WTC11 (cell line): ENCODE results near the gene SPI1. TPM values are rescaled to one million over a fixed set of nuclear protein-coding genes. Genes with fewer than 3 reads are reported as not detected.

Source experiments
- ATAC-seq: fragments of 200-7000 bp; cut with Tn5 transposase; 2 replicates; pipeline ENCODE4 v1.10.0; 2021; ENCODE audit warnings: mild to moderate bottlenecking, moderate library complexity
- CTCF ChIA-PET: fragments of 300-600 bp; sonication (Branson Sonifier 250); formaldehyde crosslinking; loops from one replicate; lab custom pipeline; 2021; ENCODE audit warnings: antibody characterized with exemption; lab: Charles Lee
- POLR2A ChIA-PET: fragments of 350-600 bp; sonication (Branson Sonifier 250); formaldehyde crosslinking; loops from one replicate; lab custom pipeline; 2021; ENCODE audit warnings: antibody characterized with exemption; lab: Charles Lee
- DNase-seq: peaks from one replicate; pipeline ENCODE4 v3.0.0; 2021; ENCODE audit warnings: low spot score
- H3K27ac Mint-ChIP-seq: 2 replicates; pipeline ENCODE4 v1.8.0; 2021; ENCODE audit warnings: mixed read lengths
- H3K27me3 Mint-ChIP-seq: 2 replicates; pipeline ENCODE4 v1.8.0; 2021; ENCODE audit warnings: low read depth, mild to moderate bottlenecking, moderate library complexity, mixed read lengths
- H3K36me3 Mint-ChIP-seq: 2 replicates; pipeline ENCODE4 v1.8.0; 2021; ENCODE audit warnings: mixed read lengths
- H3K4me1 Mint-ChIP-seq: 2 replicates; pipeline ENCODE4 v1.8.0; 2022; ENCODE audit warnings: mixed read lengths
- H3K4me3 Mint-ChIP-seq: 2 replicates; pipeline ENCODE4 v1.8.0; 2021; ENCODE audit warnings: mild to moderate bottlenecking, moderate library complexity, mixed read lengths
- H3K9me3 Mint-ChIP-seq: 2 replicates; pipeline ENCODE4 v1.8.0; 2021; ENCODE audit warnings: mixed read lengths
- FOXP1 ChIP-seq: sonication (generic); formaldehyde crosslinking; IDR thresholded peaks from 2 replicates; pipeline ENCODE4 v1.8.0; 2022; ENCODE audit warnings: missing genetic modification reagents, mild to moderate bottlenecking, moderate library complexity, borderline replicate concordance
- GRHL2 ChIP-seq: fragments of 250-450 bp; sonication (Bioruptor Pico); IDR thresholded peaks from 2 replicates; pipeline ENCODE4 v1.8.0; 2022; ENCODE audit warnings: mild to moderate bottlenecking, moderate library complexity; ENCODE audit not compliant: insufficient replicate concordance, severe bottlenecking
- JAZF1 ChIP-seq: fragments of 250-450 bp; sonication (Bioruptor Pico); IDR thresholded peaks from 2 replicates; pipeline ENCODE4 v1.9.0; 2021; ENCODE audit warnings: moderate library complexity, mild to moderate bottlenecking, inconsistent platforms
- NR1H2 ChIP-seq: sonication (generic); formaldehyde crosslinking; IDR thresholded peaks from 2 replicates; pipeline ENCODE4 v1.9.0; 2021; ENCODE audit warnings: mild to moderate bottlenecking, moderate library complexity, missing genetic modification reagents
- SOX15 ChIP-seq: fragments of 250-450 bp; sonication (Bioruptor Pico); IDR thresholded peaks from 2 replicates; pipeline ENCODE4 v1.9.0; 2021; ENCODE audit warnings: mild to moderate bottlenecking
- SP1 ChIP-seq: sonication (generic); formaldehyde crosslinking; conservative IDR thresholded peaks from 2 replicates; pipeline ENCODE4 v1.8.1; 2022; ENCODE audit warnings: missing genetic modification reagents
- TCF7 ChIP-seq: sonication (generic); formaldehyde crosslinking; IDR thresholded peaks from 2 replicates; pipeline ENCODE4 v1.8.0; 2022; ENCODE audit warnings: mild to moderate bottlenecking, low read depth, missing genetic modification reagents, moderate library complexity
- ZNF138 ChIP-seq: sonication (generic); formaldehyde crosslinking; conservative IDR thresholded peaks from 2 replicates; pipeline ENCODE4 v1.8.1; 2022; ENCODE audit warnings: mild to moderate bottlenecking, moderate library complexity, missing genetic modification reagents
- ZNF219 ChIP-seq: sonication (generic); formaldehyde crosslinking; IDR thresholded peaks from 2 replicates; pipeline ENCODE4 v1.8.0; 2023; ENCODE audit warnings: missing genetic modification reagents, mild to moderate bottlenecking, borderline replicate concordance
- ZNF317 ChIP-seq: sonication (generic); formaldehyde crosslinking; IDR thresholded peaks from 2 replicates; pipeline ENCODE4 v1.8.1; 2023; ENCODE audit warnings: low read depth, mild to moderate bottlenecking, moderate library complexity, missing genetic modification reagents, borderline replicate concordance
- total RNA-seq: library from RNA; stranded (reverse); gene quantifications from 3 replicates; pipeline ENCODE4 v1.2.3, GENCODE V29; 2021
- TF ChIP-seq, protein P1 (sequence below): fragments of 250-450 bp; sonication (Bioruptor Pico); IDR thresholded peaks from 2 replicates; pipeline ENCODE4 v1.9.0; 2021; ENCODE audit warnings: mild to moderate bottlenecking
- TF ChIP-seq, protein P2 (sequence below): sonication (generic); formaldehyde crosslinking; IDR thresholded peaks from 2 replicates; pipeline ENCODE4 v1.8.1; 2023; ENCODE audit warnings: mild to moderate bottlenecking, missing genetic modification reagents, moderate library complexity
- TF ChIP-seq, protein P3 (sequence below): sonication (generic); formaldehyde crosslinking; IDR thresholded peaks from 2 replicates; pipeline ENCODE4 v1.8.0; 2023; ENCODE audit warnings: mild to moderate bottlenecking, missing genetic modification reagents
- TF ChIP-seq, protein P4 (sequence below): fragments of 250-450 bp; sonication (Bioruptor Pico); conservative IDR thresholded peaks from 2 replicates; pipeline ENCODE4 v1.9.0; 2021; ENCODE audit warnings: mild to moderate bottlenecking
- TF ChIP-seq, protein P5 (sequence below): fragments of 250-450 bp; sonication (Bioruptor Pico); IDR thresholded peaks from 2 replicates; pipeline ENCODE4 v1.9.0; 2021; ENCODE audit warnings: mild to moderate bottlenecking, borderline replicate concordance
- TF ChIP-seq, protein P6 (sequence below): fragments of 200-600 bp; IDR thresholded peaks from 2 replicates; pipeline ENCODE4 v1.8.0; 2022; ENCODE audit warnings: antibody characterized with exemption

The SPI1 gene
- total RNA-seq, 1 experiment from 2014 or later: 0.59 TPM

DNA sequence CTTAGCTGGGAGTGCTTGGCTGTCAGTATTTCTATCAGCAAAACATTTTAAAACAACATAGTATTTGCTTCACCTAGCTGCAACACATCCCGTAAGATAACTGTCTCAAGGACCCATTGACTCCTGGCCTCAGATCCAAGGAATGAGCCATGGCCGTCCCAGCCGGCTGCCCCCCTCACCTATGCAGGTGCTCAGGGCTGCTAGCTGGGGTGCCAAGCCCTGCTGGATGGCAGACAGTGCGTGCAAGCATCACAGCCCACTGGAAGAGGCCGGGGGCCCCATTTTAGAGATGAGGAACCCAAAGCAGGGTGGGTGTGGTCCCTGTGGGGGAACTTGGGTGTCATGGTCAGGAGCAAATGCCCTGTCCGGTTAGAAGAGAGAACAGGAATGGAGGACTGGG is 39.4 kb upstream of the SPI1 start:
- Mint-ChIP-seq H3K36me3 (peaks cover 46% of the 10 kb centered on the region), H3K27ac (no peak overlapping the region), H3K27me3 (no peaks in the 10 kb centered on the region), H3K9me3 (no peaks in the 10 kb centered on the region), H3K4me3 (no peak overlapping the region), H3K4me1 (no peaks in the 10 kb centered on the region)
- DNase-seq (no peak), ATAC-seq (no peak)
- CTCF ChIA-PET: interaction anchor here (0.8 kb wide), 1 partner anchor 10 kb away, joined by 4 read pairs; no protein-coding TSS in a partner anchor
- POLR2A ChIA-PET: interaction anchor here (1.0 to 1.5 kb wide), 2 partner anchors 18 to 36 kb away, joined by 3 read pairs; no protein-coding TSS in a partner anchor
- TF ChIP-seq ZNF138 (CRISPR knock-in tag): no peak
- 0 out of 2 replicates have a peak, but pooled peaks have one; percentile 30 for TF ChIP-seq FOXP1 (CRISPR knock-in tag)

DNA sequence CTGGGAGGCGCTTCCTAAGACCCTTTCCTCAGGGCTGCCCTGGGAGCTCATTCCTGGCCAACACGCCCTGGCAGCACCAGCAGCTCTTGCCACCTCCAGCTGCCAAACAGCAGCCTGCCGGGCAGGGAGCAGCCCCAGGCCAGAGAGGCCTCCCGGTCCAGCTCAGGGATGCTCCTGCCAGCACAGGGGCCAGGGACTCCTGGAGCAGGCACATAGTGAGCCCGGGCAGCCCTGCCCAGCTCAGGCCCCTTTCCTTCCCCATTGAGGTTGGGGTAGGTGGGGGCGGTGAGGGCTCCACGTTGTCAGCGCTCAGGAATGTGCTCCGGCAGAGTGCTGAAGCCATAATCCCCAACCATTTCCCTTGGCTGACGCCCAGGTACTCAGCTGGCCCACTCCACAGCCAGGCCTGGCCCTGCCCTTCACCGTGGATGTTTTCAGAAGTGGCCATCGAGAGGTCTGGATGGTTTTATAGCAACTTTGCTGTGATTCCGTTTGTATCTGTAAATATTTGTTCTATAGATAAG is 37.7 kb upstream of the SPI1 start:
- Mint-ChIP-seq H3K27ac (no peak overlapping the region), H3K9me3 (no peaks in the 10 kb centered on the region), H3K4me1 (no peaks in the 10 kb centered on the region), H3K4me3 (no peak overlapping the region), H3K36me3 (peaks cover 38% of the 10 kb centered on the region), H3K27me3 (no peaks in the 10 kb centered on the region)
- TF ChIP-seq, protein P1, sequence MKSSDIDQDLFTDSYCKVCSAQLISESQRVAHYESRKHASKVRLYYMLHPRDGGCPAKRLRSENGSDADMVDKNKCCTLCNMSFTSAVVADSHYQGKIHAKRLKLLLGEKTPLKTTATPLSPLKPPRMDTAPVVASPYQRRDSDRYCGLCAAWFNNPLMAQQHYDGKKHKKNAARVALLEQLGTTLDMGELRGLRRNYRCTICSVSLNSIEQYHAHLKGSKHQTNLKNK (CRISPR knock-in tag): no peak
- TF ChIP-seq SOX15 (CRISPR knock-in tag) (no peak), TCF7 (CRISPR knock-in tag) (no peak), GRHL2 (CRISPR knock-in tag) (no peak), ZNF317 (CRISPR knock-in tag) (no peak)
- TF ChIP-seq, protein P2, sequence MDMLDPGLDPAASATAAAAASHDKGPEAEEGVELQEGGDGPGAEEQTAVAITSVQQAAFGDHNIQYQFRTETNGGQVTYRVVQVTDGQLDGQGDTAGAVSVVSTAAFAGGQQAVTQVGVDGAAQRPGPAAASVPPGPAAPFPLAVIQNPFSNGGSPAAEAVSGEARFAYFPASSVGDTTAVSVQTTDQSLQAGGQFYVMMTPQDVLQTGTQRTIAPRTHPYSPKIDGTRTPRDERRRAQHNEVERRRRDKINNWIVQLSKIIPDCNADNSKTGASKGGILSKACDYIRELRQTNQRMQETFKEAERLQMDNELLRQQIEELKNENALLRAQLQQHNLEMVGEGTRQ (CRISPR knock-in tag): no peak
- ATAC-seq (peak; percentile 26), DNase-seq (no peak)
- ChIA-PET POLR2A (interaction anchor here (0.5 to 1.5 kb wide), 2 partner anchors 37 to 288 kb away, joined by 3 read pairs; no protein-coding TSS in a partner anchor), CTCF (interaction anchor here (0.9 to 1.3 kb wide), 4 partner anchors 9 to 42 kb away, joined by 4 to 6 read pairs (median 4); no protein-coding TSS in a partner anchor)

DNA sequence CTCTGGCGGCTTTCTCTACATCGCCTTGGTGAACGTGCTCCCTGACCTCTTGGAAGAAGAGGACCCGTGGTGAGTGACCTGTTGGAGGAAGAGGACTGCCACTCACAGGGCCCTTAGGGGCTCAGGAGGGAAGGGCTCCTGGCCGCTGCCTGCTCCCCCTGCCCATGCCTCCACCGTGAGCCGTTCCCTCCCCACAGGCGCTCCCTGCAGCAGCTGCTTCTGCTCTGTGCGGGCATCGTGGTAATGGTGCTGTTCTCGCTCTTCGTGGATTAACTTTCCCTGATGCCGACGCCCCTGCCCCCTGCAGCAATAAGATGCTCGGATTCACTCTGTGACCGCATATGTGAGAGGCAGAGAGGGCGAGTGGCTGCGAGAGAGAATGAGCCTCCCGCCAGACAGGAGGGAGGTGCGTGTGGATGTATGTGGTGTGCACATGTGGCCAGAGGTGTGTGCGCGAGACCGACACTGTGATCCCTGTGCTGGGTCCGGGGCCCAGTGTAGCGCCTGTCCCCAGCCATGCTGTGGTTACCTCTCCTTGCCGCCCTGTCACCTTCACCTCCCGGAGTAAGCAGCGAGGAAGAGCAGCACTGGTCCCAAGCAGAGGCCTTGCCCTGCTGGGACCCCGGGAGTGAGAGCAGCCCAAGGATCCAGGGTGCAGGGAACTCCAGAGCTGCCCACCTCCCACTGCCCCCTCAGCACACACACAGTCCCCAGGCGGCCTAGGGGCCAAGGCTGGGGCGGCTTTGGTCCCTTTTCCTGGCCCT is 36.9 kb upstream of the SPI1 start:
- no peaks in the 10 kb centered on the region for H3K4me1 Mint-ChIP-seq
- H3K27ac Mint-ChIP-seq: no peak overlapping the region; the same call in 1 of the 2 replicates
- ChIA-PET POLR2A (no interaction called here), CTCF (interaction anchor here (0.9 to 1.3 kb wide), 4 partner anchors 8 to 41 kb away, joined by 4 to 6 read pairs (median 4); no protein-coding TSS in a partner anchor)
- no peak for DNase-seq
- H3K36me3 Mint-ChIP-seq: peaks cover 31% of the 10 kb centered on the region
- H3K27me3 Mint-ChIP-seq: no peaks in the 10 kb centered on the region
- no peak overlapping the region for H3K4me3 Mint-ChIP-seq
- no peaks in the 10 kb centered on the region for H3K9me3 Mint-ChIP-seq
- peak; percentile 2; the same call in 1 of the 2 replicates for ATAC-seq
- TF ChIP-seq ZNF219: no peak
- no peak for TF ChIP-seq SP1 (CRISPR knock-in tag)
- TF ChIP-seq JAZF1 (CRISPR knock-in tag): no peak
- TF ChIP-seq, protein P3, sequence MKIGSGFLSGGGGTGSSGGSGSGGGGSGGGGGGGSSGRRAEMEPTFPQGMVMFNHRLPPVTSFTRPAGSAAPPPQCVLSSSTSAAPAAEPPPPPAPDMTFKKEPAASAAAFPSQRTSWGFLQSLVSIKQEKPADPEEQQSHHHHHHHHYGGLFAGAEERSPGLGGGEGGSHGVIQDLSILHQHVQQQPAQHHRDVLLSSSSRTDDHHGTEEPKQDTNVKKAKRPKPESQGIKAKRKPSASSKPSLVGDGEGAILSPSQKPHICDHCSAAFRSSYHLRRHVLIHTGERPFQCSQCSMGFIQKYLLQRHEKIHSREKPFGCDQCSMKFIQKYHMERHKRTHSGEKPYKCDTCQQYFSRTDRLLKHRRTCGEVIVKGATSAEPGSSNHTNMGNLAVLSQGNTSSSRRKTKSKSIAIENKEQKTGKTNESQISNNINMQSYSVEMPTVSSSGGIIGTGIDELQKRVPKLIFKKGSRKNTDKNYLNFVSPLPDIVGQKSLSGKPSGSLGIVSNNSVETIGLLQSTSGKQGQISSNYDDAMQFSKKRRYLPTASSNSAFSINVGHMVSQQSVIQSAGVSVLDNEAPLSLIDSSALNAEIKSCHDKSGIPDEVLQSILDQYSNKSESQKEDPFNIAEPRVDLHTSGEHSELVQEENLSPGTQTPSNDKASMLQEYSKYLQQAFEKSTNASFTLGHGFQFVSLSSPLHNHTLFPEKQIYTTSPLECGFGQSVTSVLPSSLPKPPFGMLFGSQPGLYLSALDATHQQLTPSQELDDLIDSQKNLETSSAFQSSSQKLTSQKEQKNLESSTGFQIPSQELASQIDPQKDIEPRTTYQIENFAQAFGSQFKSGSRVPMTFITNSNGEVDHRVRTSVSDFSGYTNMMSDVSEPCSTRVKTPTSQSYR (CRISPR knock-in tag): no peak
- no peak for TF ChIP-seq ZNF317 (CRISPR knock-in tag)
- no peak for TF ChIP-seq NR1H2 (CRISPR knock-in tag)
- TF ChIP-seq TCF7 (CRISPR knock-in tag): no peak
- TF ChIP-seq, protein P4, sequence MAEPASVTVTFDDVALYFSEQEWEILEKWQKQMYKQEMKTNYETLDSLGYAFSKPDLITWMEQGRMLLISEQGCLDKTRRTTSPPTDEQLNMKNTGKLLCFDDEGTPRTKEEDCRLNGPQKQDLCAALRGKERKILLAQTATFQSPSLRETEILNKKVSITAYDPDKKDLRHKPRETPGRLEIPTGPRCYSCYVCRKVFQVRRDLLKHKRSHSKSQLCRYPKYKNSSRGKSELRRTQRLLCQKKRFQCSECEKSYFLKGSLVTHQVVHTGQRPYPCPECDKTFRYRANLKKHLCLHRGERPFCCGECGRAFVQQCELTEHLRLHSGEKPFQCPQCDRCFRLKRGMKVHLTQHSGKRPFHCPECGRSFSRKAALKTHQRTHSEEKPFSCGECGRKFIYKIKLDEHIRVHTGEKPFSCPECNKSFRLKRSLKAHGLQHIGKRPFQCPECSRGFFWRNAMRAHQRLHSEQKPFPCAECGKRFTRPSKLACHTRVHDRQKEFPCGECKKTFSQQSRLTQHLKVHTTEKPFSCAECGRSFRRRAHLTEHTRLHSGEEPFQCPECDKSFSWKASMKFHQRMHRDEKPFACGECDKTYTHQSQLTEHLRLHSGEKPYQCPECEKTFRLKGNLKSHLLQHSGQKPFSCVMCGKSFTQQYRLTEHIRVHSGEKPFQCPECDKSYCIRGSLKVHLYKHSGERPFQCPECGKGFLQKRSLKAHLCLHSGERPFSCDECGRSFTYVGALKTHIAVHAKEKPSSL: no peak
- TF ChIP-seq, protein P5, sequence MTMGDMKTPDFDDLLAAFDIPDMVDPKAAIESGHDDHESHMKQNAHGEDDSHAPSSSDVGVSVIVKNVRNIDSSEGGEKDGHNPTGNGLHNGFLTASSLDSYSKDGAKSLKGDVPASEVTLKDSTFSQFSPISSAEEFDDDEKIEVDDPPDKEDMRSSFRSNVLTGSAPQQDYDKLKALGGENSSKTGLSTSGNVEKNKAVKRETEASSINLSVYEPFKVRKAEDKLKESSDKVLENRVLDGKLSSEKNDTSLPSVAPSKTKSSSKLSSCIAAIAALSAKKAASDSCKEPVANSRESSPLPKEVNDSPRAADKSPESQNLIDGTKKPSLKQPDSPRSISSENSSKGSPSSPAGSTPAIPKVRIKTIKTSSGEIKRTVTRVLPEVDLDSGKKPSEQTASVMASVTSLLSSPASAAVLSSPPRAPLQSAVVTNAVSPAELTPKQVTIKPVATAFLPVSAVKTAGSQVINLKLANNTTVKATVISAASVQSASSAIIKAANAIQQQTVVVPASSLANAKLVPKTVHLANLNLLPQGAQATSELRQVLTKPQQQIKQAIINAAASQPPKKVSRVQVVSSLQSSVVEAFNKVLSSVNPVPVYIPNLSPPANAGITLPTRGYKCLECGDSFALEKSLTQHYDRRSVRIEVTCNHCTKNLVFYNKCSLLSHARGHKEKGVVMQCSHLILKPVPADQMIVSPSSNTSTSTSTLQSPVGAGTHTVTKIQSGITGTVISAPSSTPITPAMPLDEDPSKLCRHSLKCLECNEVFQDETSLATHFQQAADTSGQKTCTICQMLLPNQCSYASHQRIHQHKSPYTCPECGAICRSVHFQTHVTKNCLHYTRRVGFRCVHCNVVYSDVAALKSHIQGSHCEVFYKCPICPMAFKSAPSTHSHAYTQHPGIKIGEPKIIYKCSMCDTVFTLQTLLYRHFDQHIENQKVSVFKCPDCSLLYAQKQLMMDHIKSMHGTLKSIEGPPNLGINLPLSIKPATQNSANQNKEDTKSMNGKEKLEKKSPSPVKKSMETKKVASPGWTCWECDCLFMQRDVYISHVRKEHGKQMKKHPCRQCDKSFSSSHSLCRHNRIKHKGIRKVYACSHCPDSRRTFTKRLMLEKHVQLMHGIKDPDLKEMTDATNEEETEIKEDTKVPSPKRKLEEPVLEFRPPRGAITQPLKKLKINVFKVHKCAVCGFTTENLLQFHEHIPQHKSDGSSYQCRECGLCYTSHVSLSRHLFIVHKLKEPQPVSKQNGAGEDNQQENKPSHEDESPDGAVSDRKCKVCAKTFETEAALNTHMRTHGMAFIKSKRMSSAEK: no peak
- TF ChIP-seq, protein P6, sequence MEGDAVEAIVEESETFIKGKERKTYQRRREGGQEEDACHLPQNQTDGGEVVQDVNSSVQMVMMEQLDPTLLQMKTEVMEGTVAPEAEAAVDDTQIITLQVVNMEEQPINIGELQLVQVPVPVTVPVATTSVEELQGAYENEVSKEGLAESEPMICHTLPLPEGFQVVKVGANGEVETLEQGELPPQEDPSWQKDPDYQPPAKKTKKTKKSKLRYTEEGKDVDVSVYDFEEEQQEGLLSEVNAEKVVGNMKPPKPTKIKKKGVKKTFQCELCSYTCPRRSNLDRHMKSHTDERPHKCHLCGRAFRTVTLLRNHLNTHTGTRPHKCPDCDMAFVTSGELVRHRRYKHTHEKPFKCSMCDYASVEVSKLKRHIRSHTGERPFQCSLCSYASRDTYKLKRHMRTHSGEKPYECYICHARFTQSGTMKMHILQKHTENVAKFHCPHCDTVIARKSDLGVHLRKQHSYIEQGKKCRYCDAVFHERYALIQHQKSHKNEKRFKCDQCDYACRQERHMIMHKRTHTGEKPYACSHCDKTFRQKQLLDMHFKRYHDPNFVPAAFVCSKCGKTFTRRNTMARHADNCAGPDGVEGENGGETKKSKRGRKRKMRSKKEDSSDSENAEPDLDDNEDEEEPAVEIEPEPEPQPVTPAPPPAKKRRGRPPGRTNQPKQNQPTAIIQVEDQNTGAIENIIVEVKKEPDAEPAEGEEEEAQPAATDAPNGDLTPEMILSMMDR: no peak
